Esophagus mucosa (tissue), 1 donor: ENCODE data around the gene PRAMEF17. TPM values are rescaled to one million over a fixed set of nuclear protein-coding genes. Genes with fewer than 3 reads are reported as not detected.

ENCODE experiments used
- total RNA-seq: library from RNA; stranded (reverse); gene quantifications from one replicate; pipeline ENCODE4 v1.2.4, GENCODE V29; 2023
- donor health status: DM: yes; HTN: yes; CAD: no.

PRAMEF17 gene
- total RNA-seq, 1 donor from 2014 or later: not detected

Other genes starting within 250 kb of the PRAMEF17 start
- not detected for gene PRAMEF26, start 233.6 kb upstream of the PRAMEF17 start, total RNA-seq
- gene HNRNPCL4, start 224.0 kb upstream of the PRAMEF17 start, total RNA-seq: not detected
- not detected for gene PRAMEF9, start 217.8 kb upstream of the PRAMEF17 start, total RNA-seq
- gene PRAMEF13, start 188.2 kb upstream of the PRAMEF17 start, total RNA-seq: not detected
- not detected for gene PRAMEF18, start 163.5 kb upstream of the PRAMEF17 start, total RNA-seq
- gene PRAMEF5, start 135.4 kb upstream of the PRAMEF17 start, total RNA-seq: not detected
- gene PRAMEF8, start 104.5 kb upstream of the PRAMEF17 start, total RNA-seq: not detected
- not detected for gene PRAMEF33, start 86.1 kb upstream of the PRAMEF17 start, total RNA-seq
- not detected for gene PRAMEF15, start 74.1 kb upstream of the PRAMEF17 start, total RNA-seq
- not detected for gene PRAMEF14, start 42.5 kb upstream of the PRAMEF17 start, total RNA-seq
- gene PRAMEF19, start 17.7 kb upstream of the PRAMEF17 start, total RNA-seq: not detected
- gene PRAMEF20, start 20.8 kb downstream of the PRAMEF17 start, total RNA-seq: not detected
- not detected for gene LRRC38, start 124.4 kb downstream of the PRAMEF17 start, total RNA-seq
- 19.9 TPM for gene PDPN, start 194.2 kb downstream of the PRAMEF17 start, total RNA-seq